HepG2 (cell line): ENCODE results near the gene CPZ. TPM values are rescaled to one million over a fixed set of nuclear protein-coding genes. Genes with fewer than 3 reads are reported as not detected.

Source experiments
- ATAC-seq: fragments of 200-7000 bp; cut with Tn5 transposase; 3 replicates; pipeline ENCODE4 v1.9.1; 2020; ENCODE audit warnings: mild to moderate bottlenecking, moderate library complexity
- BruUV-seq: library from RNA; stranded (reverse); fragments of 400-500 nt; replicated peaks from 2 replicates; lab custom pipeline; 2021; lab: Mats Ljungman, UMichigan
- CTCF ChIA-PET: fragments of 300-600 bp; formaldehyde crosslinking; extraction: SDS; loops from one replicate; lab custom pipeline; 2021; ENCODE audit warnings: low total read pairs, inconsistent platforms, low intra/inter-chr PET ratio; lab: Yijun Ruan, JAX
- POLR2A ChIA-PET: fragments of 350-600 bp; sonication (Branson Sonifier 250); formaldehyde crosslinking; loops from one replicate; lab custom pipeline; 2020; ENCODE audit warnings: antibody characterized with exemption, inconsistent platforms; lab: Yijun Ruan, JAX
- DNase-seq: peaks from one replicate; pipeline ENCODE4 v3.0.0-alpha.2; 2015; ENCODE audit warnings: low spot score
- FAIRE-seq: peaks from 3 replicates; lab custom pipeline; 2011; peaks lifted over from hg19 to GRCh38; lab: Jason Lieb, UNC
- H2AFZ ChIP-seq: one replicate; pipeline ENCODE4 v1.6.1; 2011; ENCODE audit warnings: low read length, inconsistent platforms
- H3K27ac ChIP-seq: fragments of 300-600 bp; 3 replicates; pipeline ENCODE4 v1.8.0; 2011; ENCODE audit warnings: mixed run types, mild to moderate bottlenecking, mixed read lengths, low read length, inconsistent platforms; ENCODE audit not compliant: insufficient read depth; ENCODE audit errors: extremely low read length
- H3K27me3 ChIP-seq, 2 experiments: fragments of 200-600 bp in 1 of 2; 2 replicates in 1 of 2; 3 replicates in 1 of 2; pipeline versions ENCODE4 v1.6.0 to v1.8.0; 2011; ENCODE audit warnings: low read length in 2 of 2, mild to moderate bottlenecking in 2 of 2, moderate library complexity in 2 of 2, inconsistent platforms in 1 of 2; ENCODE audit not compliant: insufficient read depth in 2 of 2, control insufficient read depth in 1 of 2
- H3K36me3 ChIP-seq, 2 experiments: fragments of 200-600 bp in 1 of 2; replicated peaks in 1 of 2; 2 replicates in 1 of 2; 3 replicates in 1 of 2; pipeline versions ENCODE4 v1.5.1 to v1.8.0; 2011; ENCODE audit warnings: low read length in 2 of 2, inconsistent platforms in 1 of 2; ENCODE audit not compliant: insufficient read depth in 2 of 2, control insufficient read depth in 1 of 2
- H3K4me1 ChIP-seq: 2 replicates; pipeline ENCODE4 v1.5.1; 2012; ENCODE audit warnings: low read length, inconsistent platforms; ENCODE audit not compliant: insufficient read depth
- H3K4me2 ChIP-seq: 2 replicates; pipeline ENCODE4 v1.6.0; 2011; ENCODE audit warnings: low read depth, low read length, inconsistent platforms
- H3K4me3 ChIP-seq, 3 experiments: fragments of 200-600 bp in 1 of 3; sonication (generic), shearing (Covaris generic) in 1 of 3; replicated peaks in 1 of 3; 2 replicates each; pipeline ENCODE4 v1.5.1; 2011 to 2016; ENCODE audit warnings: low read length in 3 of 3, inconsistent platforms in 2 of 3, low read depth in 2 of 3, mild to moderate bottlenecking in 2 of 3, control low read depth in 1 of 3, mixed read lengths in 1 of 3; ENCODE audit not compliant: insufficient read depth in 1 of 3
- H3K79me2 ChIP-seq: one replicate; pipeline ENCODE4 v1.6.1; 2011; ENCODE audit warnings: low read length, inconsistent platforms; ENCODE audit not compliant: insufficient read depth
- H3K9ac ChIP-seq: 2 replicates; pipeline ENCODE4 v1.6.0; 2011; ENCODE audit warnings: mild to moderate bottlenecking, low read depth, low read length, inconsistent platforms; ENCODE audit not compliant: insufficient read depth
- H3K9me3 ChIP-seq: 2 replicates; pipeline ENCODE4 v1.5.1; 2012; ENCODE audit warnings: mild to moderate bottlenecking, low read length
- H4K20me1 ChIP-seq: 2 replicates; pipeline ENCODE4 v1.6.0; 2011; ENCODE audit warnings: inconsistent platforms, mild to moderate bottlenecking, low read length, moderate library complexity; ENCODE audit not compliant: insufficient read depth
- ARNT ChIP-seq: fragments of 450-650 bp; IDR thresholded peaks from 2 replicates; pipeline ENCODE4 v1.6.1; 2017
- ARNT2 ChIP-seq: sonication (generic); formaldehyde crosslinking; IDR thresholded peaks from 2 replicates; pipeline ENCODE4 v1.8.0; 2022; ENCODE audit warnings: mild to moderate bottlenecking, low read depth, missing genetic modification reagents, moderate library complexity
- FOXP1 ChIP-seq, 2 experiments: fragments of 450-650 bp in 1 of 2; IDR thresholded peaks; 2 replicates each; pipeline ENCODE4 v1.6.1; 2017 to 2018; ENCODE audit warnings: antibody characterized with exemption in 1 of 2
- HDAC2 ChIP-seq: sonication (generic); formaldehyde crosslinking; IDR thresholded peaks from 2 replicates; pipeline ENCODE4 v1.4.0; 2020; ENCODE audit warnings: missing genetic modification reagents
- MBD4 ChIP-seq: IDR thresholded peaks from 2 replicates; pipeline ENCODE4 v1.6.1; 2012; ENCODE audit warnings: low read length, inconsistent platforms, borderline replicate concordance
- SAFB2 ChIP-seq: sonication (generic); formaldehyde crosslinking; IDR thresholded peaks from 2 replicates; pipeline ENCODE4 v1.5.1; 2020; ENCODE audit warnings: missing genetic modification reagents, low read depth, mild to moderate bottlenecking, borderline replicate concordance
- STAG1 ChIP-seq: sonication (generic); formaldehyde crosslinking; IDR thresholded peaks from 2 replicates; pipeline ENCODE4 v1.4.0; 2020; ENCODE audit warnings: missing genetic modification reagents
- TOPORS ChIP-seq: sonication (generic); formaldehyde crosslinking; IDR thresholded peaks from 2 replicates; pipeline ENCODE4 v1.8.0; 2023; ENCODE audit warnings: mild to moderate bottlenecking, missing genetic modification reagents
- WGBS: methylation state at CpG from one replicate; pipeline ENCODE4 v1.1.6; 2017; ENCODE audit warnings: low lambda C conversion rate; 5-methylcytosine and 5-hydroxymethylcytosine counted together
- in situ Hi-C: cut with HindIII; loops from 2 replicates; pipeline ENCODE4 v1.10.0; 2017; ENCODE audit warnings: low pct_unique_long_range_greater_than_20kb; ENCODE audit not compliant: extremely low pct_ligation_motif_present
- intact Hi-C: fragments of 100-400 bp; cut with micrococcal nuclease; formaldehyde crosslinking; loops from one replicate; pipeline ENCODE4 v1.10.0; 2022; ENCODE audit not compliant: unreplicated experiment
- polyA plus RNA-seq, 8 experiments: library from polyadenylated mRNA; depleted of rRNA in 3 of 8; stranded (reverse) in 7 of 8; unstranded in 1 of 8; fragments of >200 nt; fragmentation: Illumina TruSeq in 4 of 8; extraction: Trizol in 4 of 8; gene quantifications; 2 replicates each; pipeline versions ENCODE4 v1.2.1 to v1.2.3, GENCODE V29; 2011 to 2016; ENCODE audit warnings: low read depth in 4 of 8, missing spikeins in 1 of 8, mixed read lengths in 1 of 8; ENCODE audit not compliant: insufficient read depth in 1 of 8
- total RNA-seq, 5 experiments: library from RNA; depleted of rRNA; stranded (reverse); fragments of >200 nt; fragmentation: Illumina TruSeq; extraction: Trizol; gene quantifications; 2 replicates each; pipeline ENCODE4 v1.2.3, GENCODE V29; 2016; ENCODE audit warnings: low read depth in 1 of 5
- TF ChIP-seq, protein P1 (sequence below): sonication (generic); formaldehyde crosslinking; IDR thresholded peaks from 2 replicates; pipeline ENCODE4 v1.5.0; 2020; ENCODE audit warnings: mild to moderate bottlenecking, missing genetic modification reagents, moderate library complexity
- TF ChIP-seq, protein P2 (sequence below): sonication (generic); formaldehyde crosslinking; IDR thresholded peaks from 2 replicates; pipeline ENCODE4 v1.4.0; 2020; ENCODE audit warnings: missing genetic modification reagents

CPZ gene
- total and polyA plus RNA-seq, 2 of the 13 experiments (the other 11 are each of a cell fraction or from before 2014, with no cell fraction given): 0.58 to 0.61 TPM

DNA sequence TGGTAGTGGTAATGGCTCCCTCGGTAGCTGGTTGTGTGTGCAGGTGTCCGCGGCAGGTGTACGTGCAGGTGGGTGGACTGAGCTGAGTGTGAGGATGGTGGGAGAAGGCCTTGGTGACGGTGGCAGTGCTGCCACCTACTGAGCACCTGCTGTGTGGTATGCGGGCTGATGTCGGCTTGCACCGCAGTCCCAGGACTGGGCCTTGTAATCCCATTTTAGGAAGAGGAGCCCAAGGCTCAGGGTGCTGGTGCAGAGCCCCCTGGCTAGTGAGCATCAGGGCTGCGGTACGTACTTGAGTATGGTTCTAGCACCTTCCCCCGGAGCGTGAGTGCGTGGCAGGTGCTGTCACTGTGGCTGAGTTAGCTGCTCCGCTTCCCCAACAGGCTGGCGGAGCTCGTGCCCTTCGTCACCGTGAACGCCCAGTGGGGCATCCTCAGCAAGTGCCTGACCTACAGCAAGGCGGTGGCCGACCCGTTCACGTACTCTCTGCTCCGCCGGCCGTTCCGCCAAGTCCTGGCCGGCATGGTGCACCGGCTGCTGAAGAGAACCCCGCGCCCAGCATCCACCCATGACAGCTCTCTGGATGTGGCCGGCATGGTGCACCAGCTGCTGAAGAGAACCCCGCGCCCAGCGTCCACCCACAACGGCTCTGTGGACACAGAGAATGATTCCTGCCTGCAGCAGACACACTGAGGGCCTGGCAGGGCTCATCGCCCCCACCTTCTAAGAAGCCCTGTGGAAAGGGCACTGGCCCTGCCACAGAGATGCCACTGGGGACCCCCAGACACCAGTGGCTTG, 5.7 kb upstream of the CPZ start (continued):
- TF ChIP-seq, protein P1, sequence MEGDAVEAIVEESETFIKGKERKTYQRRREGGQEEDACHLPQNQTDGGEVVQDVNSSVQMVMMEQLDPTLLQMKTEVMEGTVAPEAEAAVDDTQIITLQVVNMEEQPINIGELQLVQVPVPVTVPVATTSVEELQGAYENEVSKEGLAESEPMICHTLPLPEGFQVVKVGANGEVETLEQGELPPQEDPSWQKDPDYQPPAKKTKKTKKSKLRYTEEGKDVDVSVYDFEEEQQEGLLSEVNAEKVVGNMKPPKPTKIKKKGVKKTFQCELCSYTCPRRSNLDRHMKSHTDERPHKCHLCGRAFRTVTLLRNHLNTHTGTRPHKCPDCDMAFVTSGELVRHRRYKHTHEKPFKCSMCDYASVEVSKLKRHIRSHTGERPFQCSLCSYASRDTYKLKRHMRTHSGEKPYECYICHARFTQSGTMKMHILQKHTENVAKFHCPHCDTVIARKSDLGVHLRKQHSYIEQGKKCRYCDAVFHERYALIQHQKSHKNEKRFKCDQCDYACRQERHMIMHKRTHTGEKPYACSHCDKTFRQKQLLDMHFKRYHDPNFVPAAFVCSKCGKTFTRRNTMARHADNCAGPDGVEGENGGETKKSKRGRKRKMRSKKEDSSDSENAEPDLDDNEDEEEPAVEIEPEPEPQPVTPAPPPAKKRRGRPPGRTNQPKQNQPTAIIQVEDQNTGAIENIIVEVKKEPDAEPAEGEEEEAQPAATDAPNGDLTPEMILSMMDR (CRISPR knock-in tag): peak; percentile 64
- TF ChIP-seq HDAC2 (CRISPR knock-in tag) (no peak), SAFB2 (CRISPR knock-in tag) (no peak), STAG1 (CRISPR knock-in tag) (peak; percentile 53), FOXP1 (IDR thresholded peaks at IDR 0.05) (no peak), FOXP1 (CRISPR knock-in tag; IDR thresholded peaks at IDR 0.05) (no peak), ARNT2 (CRISPR knock-in tag) (no peak)

DNA sequence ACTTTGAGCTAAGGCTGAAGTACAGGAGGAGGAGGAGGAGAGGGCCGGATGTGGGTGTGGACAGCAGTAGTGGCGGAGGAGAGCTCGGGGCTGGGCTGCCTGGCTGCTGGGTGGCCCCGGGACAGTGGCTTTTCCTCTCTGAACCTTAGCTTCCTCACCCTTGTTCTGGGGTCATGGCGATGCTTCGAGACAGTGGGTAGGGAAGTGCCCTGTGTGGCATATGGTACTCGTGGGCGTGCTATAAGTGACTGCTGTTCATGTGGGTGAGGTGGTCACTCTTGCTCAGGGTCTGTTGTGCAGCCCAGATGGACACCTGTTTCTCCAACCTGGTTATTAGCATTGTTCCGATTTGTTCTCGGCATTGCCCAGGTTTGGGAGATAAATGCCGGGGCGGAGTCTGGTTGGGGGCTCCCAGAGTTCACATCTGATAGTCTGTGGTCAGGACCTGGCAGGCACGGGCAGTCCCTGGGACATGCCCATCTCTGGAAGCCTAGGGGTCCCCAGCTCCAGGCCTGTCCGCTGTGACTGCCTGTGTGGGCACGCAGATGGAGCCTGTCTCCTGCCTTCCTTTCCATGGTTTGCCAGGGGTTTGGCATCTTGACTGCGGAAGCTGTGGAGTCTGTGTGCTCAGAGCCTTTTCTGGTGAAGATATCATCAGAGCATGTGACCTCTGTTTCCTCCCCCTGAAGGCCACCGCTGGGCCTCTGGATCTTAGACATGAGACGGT, 4.9 kb upstream of the CPZ start:
- POLR2A ChIA-PET: no interaction called here
- no peak overlapping the region for H3K27ac ChIP-seq
- FAIRE-seq (no peak), ATAC-seq (no peak), DNase-seq (no peak)
- H3K4me2 ChIP-seq: no peak overlapping the region
- TF ChIP-seq TOPORS (CRISPR knock-in tag) (no peak), ARNT (no peak), MBD4 (no peak)
- TF ChIP-seq, protein P2, sequence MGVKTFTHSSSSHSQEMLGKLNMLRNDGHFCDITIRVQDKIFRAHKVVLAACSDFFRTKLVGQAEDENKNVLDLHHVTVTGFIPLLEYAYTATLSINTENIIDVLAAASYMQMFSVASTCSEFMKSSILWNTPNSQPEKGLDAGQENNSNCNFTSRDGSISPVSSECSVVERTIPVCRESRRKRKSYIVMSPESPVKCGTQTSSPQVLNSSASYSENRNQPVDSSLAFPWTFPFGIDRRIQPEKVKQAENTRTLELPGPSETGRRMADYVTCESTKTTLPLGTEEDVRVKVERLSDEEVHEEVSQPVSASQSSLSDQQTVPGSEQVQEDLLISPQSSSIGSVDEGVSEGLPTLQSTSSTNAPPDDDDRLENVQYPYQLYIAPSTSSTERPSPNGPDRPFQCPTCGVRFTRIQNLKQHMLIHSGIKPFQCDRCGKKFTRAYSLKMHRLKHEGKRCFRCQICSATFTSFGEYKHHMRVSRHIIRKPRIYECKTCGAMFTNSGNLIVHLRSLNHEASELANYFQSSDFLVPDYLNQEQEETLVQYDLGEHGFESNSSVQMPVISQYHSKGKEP: no peak
- H3K36me3 ChIP-seq: no peaks in the 10 kb centered on the region
- CTCF ChIA-PET: no interaction called here
- no peak overlapping the region for H2AFZ ChIP-seq
- H3K79me2 ChIP-seq: no peaks in the 10 kb centered on the region
- intact Hi-C loops: loop anchor here (2.0 kb wide), 1 partner anchor 119 kb away; no protein-coding TSS in a partner anchor
- peaks cover 14 to 52% of the 10 kb centered on the region in 2 experiments for H3K27me3 ChIP-seq
- H3K9ac ChIP-seq: no peak overlapping the region
- WGBS: 21% methylated on average over 7 of the region's 18 CpGs
- H3K9me3 ChIP-seq: no peaks in the 10 kb centered on the region
- H3K4me3 ChIP-seq: no peak overlapping the region
- H3K4me1 ChIP-seq: 0 out of 2 replicates have a peak, but pooled peaks cover 5% of the 10 kb centered on the region
- BruUV-seq: no TSS peak
- in situ Hi-C loops: no loop called here
- no peaks in the 10 kb centered on the region for H4K20me1 ChIP-seq
